HTR-8/SVneo (cell line): ENCODE results near the gene KLHL24.
"Not testable (repeated sequence)": the region's sequence is repeated elsewhere in the genome, so short reads cannot be mapped to it uniquely, and the experiment has no call there.

ENCODE experiments used
- DNase-seq: peaks from one replicate; pipeline ENCODE4 v3.0.0; 2011; ENCODE audit warnings: low spot score, mixed read lengths; ENCODE audit not compliant: insufficient read length
- FAIRE-seq: peaks from 2 replicates; lab custom pipeline; 2011; peaks lifted over from hg19 to GRCh38; lab: Jason Lieb, UNC

KLHL24 gene

GRCh38 chr3:183635431-183636220, at the start of gene KLHL24:
Gene KLHL24, plus strand, starts transcription at chr3:183635623. Its CDS starts 14,734 bp downstream, at chr3:183650357.
- DNase-seq = peak; percentile 95
- peak; percentile 82 for FAIRE-seq

- FAIRE-seq (no peak), DNase-seq (no peak)
Observed at GRCh38 chr3:183586477-183586876, 48.9 kb upstream of the KLHL24 start.

- no peak for DNase-seq
- FAIRE-seq = no peak
Observed at GRCh38 chr3:183587336-183587735, 48.1 kb upstream of the KLHL24 start.

GRCh38 chr3:183590442-183590841, 45.0 kb upstream of the KLHL24 start:
- DNase-seq (no peak), FAIRE-seq (no peak)

GRCh38 chr3:183591881-183592521, 43.4 kb upstream of the KLHL24 start:
- no peak for DNase-seq
- FAIRE-seq = no peak

- DNase-seq (no peak), FAIRE-seq (no peak)
Observed at GRCh38 chr3:183592821-183593220, 42.6 kb upstream of the KLHL24 start.

GRCh38 chr3:183594636-183595035, 40.8 kb upstream of the KLHL24 start:
- FAIRE-seq (no peak), DNase-seq (no peak)

GRCh38 chr3:183597959-183598358, 37.5 kb upstream of the KLHL24 start:
- no peak for DNase-seq
- no peak for FAIRE-seq

- not testable (repeated sequence) for DNase-seq, FAIRE-seq
Observed at GRCh38 chr3:183611326-183611725, 24.1 kb upstream of the KLHL24 start.

GRCh38 chr3:183613366-183614285, 21.8 kb upstream of the KLHL24 start:
- FAIRE-seq (no peak), DNase-seq (no peak)

GRCh38 chr3:183618542-183618941, 16.9 kb upstream of the KLHL24 start:
- FAIRE-seq (no peak), DNase-seq (no peak)

- no peak for DNase-seq
- no peak for FAIRE-seq
Observed at GRCh38 chr3:183619010-183619409, 16.4 kb upstream of the KLHL24 start.

GRCh38 chr3:183619624-183620251, 15.7 kb upstream of the KLHL24 start:
- FAIRE-seq = no peak
- no peak for DNase-seq

- DNase-seq (no peak), FAIRE-seq (no peak)
Observed at GRCh38 chr3:183620252-183620628, 15.2 kb upstream of the KLHL24 start.

- FAIRE-seq, DNase-seq: not testable (repeated sequence)
Observed at GRCh38 chr3:183622473-183622872, 12.9 kb upstream of the KLHL24 start.

- no peak for FAIRE-seq
- DNase-seq = no peak
Observed at GRCh38 chr3:183626877-183627594, 8.4 kb upstream of the KLHL24 start.

GRCh38 chr3:183629546-183630301, 5.7 kb upstream of the KLHL24 start:
- no peak for DNase-seq
- no peak for FAIRE-seq

- DNase-seq = no peak
- FAIRE-seq = no peak
Observed at GRCh38 chr3:183631715-183632114, 3.7 kb upstream of the KLHL24 start.

GRCh38 chr3:183632725-183633124, 2.7 kb upstream of the KLHL24 start:
- FAIRE-seq, DNase-seq: not testable (repeated sequence)
